GM10266 (cell line): Measurements from ENCODE around the gene RGMB.

ENCODE experiments used
- DNase-seq: peaks from one replicate; pipeline ENCODE4 v3.0.0; 2012; ENCODE audit errors: extremely low spot score
- TF ChIP-seq, protein P1 (sequence below): IDR thresholded peaks from 2 replicates; pipeline ENCODE4 v1.5.1; 2012; ENCODE audit warnings: mild to moderate bottlenecking, low read depth; ENCODE audit not compliant: control insufficient read depth, insufficient read depth; ENCODE audit errors: missing control alignments

The RGMB gene

DNA sequence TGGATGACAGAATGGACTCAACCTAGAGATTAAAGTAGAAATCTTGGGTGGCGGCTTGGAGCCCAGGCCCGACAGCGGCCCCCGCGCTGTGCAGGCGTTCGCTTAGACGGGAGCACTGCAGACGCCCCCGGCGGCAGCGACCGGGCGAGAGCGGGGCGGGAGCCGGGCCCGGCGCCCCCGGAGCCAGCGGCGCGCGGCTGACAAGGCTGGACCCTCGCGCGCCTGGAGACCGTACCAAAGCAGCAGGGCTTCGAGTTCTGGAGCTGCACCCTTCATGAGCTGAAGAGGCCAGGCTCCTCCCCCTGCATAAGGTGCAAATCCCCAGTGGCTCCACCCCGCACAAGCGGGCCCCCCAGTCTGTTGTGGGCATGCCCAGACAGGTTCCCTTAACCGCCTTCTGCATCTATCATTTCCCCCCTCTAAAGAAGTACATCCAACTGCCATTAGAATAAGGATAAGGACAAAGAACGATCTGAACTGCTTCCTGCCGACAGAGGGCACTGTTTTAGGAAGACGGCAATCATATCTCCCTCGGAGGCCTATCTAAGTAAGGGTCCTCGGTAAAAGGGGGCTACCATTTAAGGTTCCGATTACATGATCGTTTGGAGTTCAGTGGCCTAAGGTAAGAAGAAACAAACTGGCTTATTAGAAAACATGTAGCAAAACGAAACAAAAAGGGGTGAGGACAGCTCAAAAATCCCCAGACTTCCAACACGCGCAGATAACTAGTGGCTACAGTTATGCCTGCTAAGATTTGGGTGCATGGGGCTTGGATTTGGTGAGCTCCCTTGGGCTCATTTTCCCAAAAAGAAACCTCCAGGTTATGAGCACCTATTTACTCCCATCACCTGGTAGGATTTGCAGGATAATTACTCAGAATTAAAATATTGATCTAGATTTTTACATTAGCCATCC lies 66.3 kb downstream of the RGMB start:
- DNase-seq = peak; percentile 38
- TF ChIP-seq, protein P1, sequence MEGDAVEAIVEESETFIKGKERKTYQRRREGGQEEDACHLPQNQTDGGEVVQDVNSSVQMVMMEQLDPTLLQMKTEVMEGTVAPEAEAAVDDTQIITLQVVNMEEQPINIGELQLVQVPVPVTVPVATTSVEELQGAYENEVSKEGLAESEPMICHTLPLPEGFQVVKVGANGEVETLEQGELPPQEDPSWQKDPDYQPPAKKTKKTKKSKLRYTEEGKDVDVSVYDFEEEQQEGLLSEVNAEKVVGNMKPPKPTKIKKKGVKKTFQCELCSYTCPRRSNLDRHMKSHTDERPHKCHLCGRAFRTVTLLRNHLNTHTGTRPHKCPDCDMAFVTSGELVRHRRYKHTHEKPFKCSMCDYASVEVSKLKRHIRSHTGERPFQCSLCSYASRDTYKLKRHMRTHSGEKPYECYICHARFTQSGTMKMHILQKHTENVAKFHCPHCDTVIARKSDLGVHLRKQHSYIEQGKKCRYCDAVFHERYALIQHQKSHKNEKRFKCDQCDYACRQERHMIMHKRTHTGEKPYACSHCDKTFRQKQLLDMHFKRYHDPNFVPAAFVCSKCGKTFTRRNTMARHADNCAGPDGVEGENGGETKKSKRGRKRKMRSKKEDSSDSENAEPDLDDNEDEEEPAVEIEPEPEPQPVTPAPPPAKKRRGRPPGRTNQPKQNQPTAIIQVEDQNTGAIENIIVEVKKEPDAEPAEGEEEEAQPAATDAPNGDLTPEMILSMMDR = peak; percentile 10

- no peak for DNase-seq
- TF ChIP-seq, protein P1 = no peak
These were observed 67.5 kb downstream of the RGMB start for GRCh38 chr5:98840946-98841345.

DNA sequence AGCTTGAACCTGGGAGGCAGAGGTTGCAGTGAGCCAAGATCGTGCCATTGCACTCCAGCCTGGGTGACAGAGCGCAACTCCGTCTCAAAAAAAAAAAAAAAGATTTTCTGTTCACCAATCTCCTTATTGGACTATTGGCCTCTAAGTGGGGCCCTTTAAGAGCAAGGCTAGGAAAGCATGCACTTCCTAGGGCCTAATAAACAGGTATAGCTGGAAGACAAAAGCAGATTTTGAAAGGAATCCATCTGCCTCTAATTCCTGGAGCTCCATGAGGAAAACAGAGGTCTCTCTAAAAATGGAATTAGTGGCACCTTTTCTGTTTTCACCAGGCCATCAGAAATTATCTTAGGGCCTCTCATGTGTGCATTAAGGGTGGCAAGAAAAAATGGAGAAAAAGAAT lies 70.0 kb downstream of the RGMB start:
- TF ChIP-seq, protein P1 = no peak
- DNase-seq = no peak

DNA sequence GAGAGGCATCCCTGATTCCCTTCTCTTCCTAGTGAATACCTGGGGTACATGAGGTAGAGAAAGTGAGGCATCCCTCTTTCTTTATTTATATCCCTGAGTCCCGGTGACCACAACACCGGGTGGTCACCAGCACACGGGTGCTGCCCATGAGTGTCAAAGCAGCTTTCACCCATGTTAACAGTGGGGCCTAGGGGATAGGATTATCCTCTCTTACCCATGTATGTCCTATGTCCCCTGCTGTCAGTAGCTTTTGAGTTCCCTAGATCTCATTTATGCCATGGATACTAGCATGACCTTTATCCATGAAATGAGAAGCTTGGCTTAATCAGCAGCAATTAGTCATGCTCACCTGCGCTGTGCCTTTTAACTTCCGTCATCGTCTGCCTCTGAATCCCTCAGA lies 71.4 kb downstream of the RGMB start:
- TF ChIP-seq, protein P1 = no peak
- DNase-seq = no peak

DNA sequence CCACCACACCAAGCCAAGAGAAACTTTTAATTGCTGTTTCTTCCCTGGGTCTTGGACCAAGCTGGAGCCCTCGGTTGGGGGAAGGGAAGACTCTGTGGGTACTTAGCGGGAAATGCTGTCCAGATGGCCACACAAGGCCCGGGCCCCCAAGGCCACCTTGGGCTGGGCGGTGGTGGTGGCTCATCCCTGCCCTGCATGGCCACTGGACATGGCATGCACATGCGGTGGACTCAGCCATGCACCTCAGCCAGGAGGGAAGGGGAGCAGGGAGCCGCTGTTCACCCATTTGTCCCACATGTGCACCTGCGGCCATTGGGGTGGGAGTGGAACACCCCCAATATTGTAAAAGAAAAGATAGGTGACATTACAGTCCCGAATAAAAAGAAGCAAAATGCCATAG lies 72.4 kb downstream of the RGMB start:
- TF ChIP-seq, protein P1 = no peak

More for the DNA sequence above, 72.4 kb downstream of the RGMB start:
- no peak for DNase-seq
